Jurkat, Clone E6-1 (cell line): ENCODE results near the gene PRR16.
"Not testable (repeated sequence)": the region's sequence is repeated elsewhere in the genome, so short reads cannot be mapped to it uniquely, and the experiment has no call there.

Experiments
- DNase-seq: peaks from one replicate; pipeline ENCODE4 v3.0.0-alpha.2; 2011; ENCODE audit warnings: low read depth, low spot score
- H3K4me3 ChIP-seq: 2 replicates; pipeline ENCODE4 v1.5.1; 2011; ENCODE audit warnings: mild to moderate bottlenecking, low read length, control low read depth, moderate library complexity

PRR16 gene

GRCh38 chr5:120690621-120691407 is 226.7 kb downstream of the PRR16 start:
- H3K4me3 ChIP-seq, result no peak overlapping the region

GRCh38 chr5:120692325-120692724 is 228.2 kb downstream of the PRR16 start:
- DNase-seq, result no peak
- no peak overlapping the region for H3K4me3 ChIP-seq

More at GRCh38 chr5:120690621-120691407, 226.7 kb downstream of the PRR16 start:
- DNase-seq, result no peak

- no peak for DNase-seq
- H3K4me3 ChIP-seq, result no peak overlapping the region
Observed at GRCh38 chr5:120695368-120695880, 231.3 kb downstream of the PRR16 start.

- no peak for DNase-seq
- no peak overlapping the region for H3K4me3 ChIP-seq
Observed at GRCh38 chr5:120697147-120697546, 233.0 kb downstream of the PRR16 start.

GRCh38 chr5:120697670-120698327 is 233.7 kb downstream of the PRR16 start:
- not testable (repeated sequence) for H3K4me3 ChIP-seq, DNase-seq

- H3K4me3 ChIP-seq, DNase-seq: not testable (repeated sequence)
Observed at GRCh38 chr5:120700653-120701052, 236.6 kb downstream of the PRR16 start.

GRCh38 chr5:120702817-120703538 is 238.9 kb downstream of the PRR16 start:
- not testable (repeated sequence) for H3K4me3 ChIP-seq, DNase-seq

GRCh38 chr5:120703918-120704587 is 240.0 kb downstream of the PRR16 start:
- H3K4me3 ChIP-seq, result no peak overlapping the region
- DNase-seq, result no peak

GRCh38 chr5:120706877-120707276 is 242.8 kb downstream of the PRR16 start:
- no peak overlapping the region for H3K4me3 ChIP-seq
- no peak for DNase-seq

- H3K4me3 ChIP-seq, result no peak overlapping the region
- no peak for DNase-seq
Observed at GRCh38 chr5:120717381-120717780, 253.3 kb downstream of the PRR16 start.

- no peak overlapping the region for H3K4me3 ChIP-seq
- DNase-seq, result no peak
Observed at GRCh38 chr5:120730214-120730613, 266.1 kb downstream of the PRR16 start.

GRCh38 chr5:120734033-120734432 is 269.9 kb downstream of the PRR16 start:
- no peak for DNase-seq
- no peak overlapping the region for H3K4me3 ChIP-seq

- H3K4me3 ChIP-seq, result no peak overlapping the region
- no peak for DNase-seq
Observed at GRCh38 chr5:120735076-120735475, 271.0 kb downstream of the PRR16 start.
